HEK293 (cell line): ENCODE data around the gene ZNF611.

Experiments used
- HOXA7 ChIP-seq: sonication (generic); formaldehyde crosslinking; IDR thresholded peaks from 2 replicates; pipeline ENCODE4 v1.8.1; 2022; ENCODE audit warnings: missing genetic modification reagents, borderline replicate concordance
- ZNF121 ChIP-seq: fragments of 450-650 bp; formaldehyde crosslinking; IDR thresholded peaks from 2 replicates; pipeline ENCODE4 v1.5.1; 2016; ENCODE audit warnings: missing biosample characterization, missing genetic modification characterization
- ZNF155 ChIP-seq: fragments of 450-650 bp; formaldehyde crosslinking; IDR thresholded peaks from 2 replicates; pipeline ENCODE4 v1.5.1; 2016; ENCODE audit warnings: missing biosample characterization, missing genetic modification characterization
- ZNF202 ChIP-seq: fragments of 450-650 bp; formaldehyde crosslinking; IDR thresholded peaks from 2 replicates; pipeline ENCODE4 v1.5.1; 2016; ENCODE audit warnings: missing biosample characterization, missing genetic modification characterization, borderline replicate concordance
- ZNF274 ChIP-seq, 2 experiments: fragments of 200-500 bp in 1 of 2; fragments of 450-650 bp in 1 of 2; sonication (Bioruptor generic) in 1 of 2; formaldehyde crosslinking in 1 of 2; IDR thresholded peaks; 2 replicates each; pipeline versions ENCODE4 v1.5.1 to v1.6.1; 2014 to 2016; ENCODE audit warnings: borderline replicate concordance in 1 of 2, inconsistent platforms in 1 of 2, low read length in 1 of 2, missing biosample characterization in 1 of 2, missing genetic modification characterization in 1 of 2
- ZNF423 ChIP-seq: fragments of 450-650 bp; formaldehyde crosslinking; IDR thresholded peaks from 2 replicates; pipeline ENCODE4 v1.5.1; 2016; ENCODE audit warnings: missing biosample characterization, missing genetic modification characterization
- ZNF510 ChIP-seq: fragments of 450-650 bp; formaldehyde crosslinking; IDR thresholded peaks from 2 replicates; pipeline ENCODE4 v1.5.1; 2018; ENCODE audit warnings: mild to moderate bottlenecking, missing genetic modification characterization, missing biosample characterization; ENCODE audit not compliant: insufficient replicate concordance
- ZNF561 ChIP-seq: fragments of 450-650 bp; IDR thresholded peaks from 2 replicates; pipeline ENCODE4 v1.5.1; 2018; ENCODE audit warnings: missing biosample characterization, missing genetic modification characterization, borderline replicate concordance
- ZNF776 ChIP-seq: fragments of 450-650 bp; formaldehyde crosslinking; IDR thresholded peaks from 2 replicates; pipeline ENCODE4 v1.5.0; 2017; ENCODE audit warnings: missing biosample characterization, missing genetic modification characterization, borderline replicate concordance
- TF ChIP-seq, protein P1 (sequence below): fragments of 450-650 bp; formaldehyde crosslinking; IDR thresholded peaks from 2 replicates; pipeline ENCODE4 v1.5.1; 2016; ENCODE audit warnings: missing biosample characterization, missing genetic modification characterization
- TF ChIP-seq, protein P2 (sequence below): fragments of 450-650 bp; formaldehyde crosslinking; IDR thresholded peaks from 2 replicates; pipeline ENCODE4 v1.5.1; 2016; ENCODE audit warnings: missing biosample characterization, missing genetic modification characterization
- TF ChIP-seq, protein P3 (sequence below): fragments of 450-650 bp; formaldehyde crosslinking; IDR thresholded peaks from 2 replicates; pipeline ENCODE4 v1.5.1; 2016; ENCODE audit warnings: missing biosample characterization, missing genetic modification characterization
- TF ChIP-seq, protein P4 (sequence below): fragments of 450-650 bp; formaldehyde crosslinking; IDR thresholded peaks from 2 replicates; pipeline ENCODE4 v1.5.1; 2017; ENCODE audit warnings: missing biosample characterization, missing genetic modification characterization
- TF ChIP-seq, protein P5 (sequence below): fragments of 450-650 bp; formaldehyde crosslinking; IDR thresholded peaks from 2 replicates; pipeline ENCODE4 v1.5.1; 2016; ENCODE audit warnings: missing biosample characterization, missing genetic modification characterization

DNA sequence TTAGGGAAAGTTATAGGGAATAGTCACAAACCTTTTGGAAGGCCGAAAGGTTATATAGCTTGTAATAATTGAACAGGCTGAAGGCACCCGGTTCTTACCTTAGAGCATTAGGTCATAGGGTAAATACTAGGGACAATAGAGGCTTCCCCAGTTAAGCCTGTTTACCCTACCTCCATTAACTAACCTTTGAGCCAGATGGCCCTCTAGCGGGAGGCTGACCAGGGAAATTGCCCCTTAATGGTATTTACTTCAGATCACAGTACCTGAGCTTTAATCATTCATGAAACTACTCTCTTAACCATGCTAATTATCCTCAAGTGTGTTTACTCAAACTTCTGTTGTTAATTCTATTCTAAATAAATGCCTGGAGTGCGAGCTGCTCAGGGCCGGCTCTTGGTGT is 76.2 kb downstream of the ZNF611 start:
- TF ChIP-seq ZNF202 (tag by site-specific recombination) (no peak), ZNF121 (tag by site-specific recombination) (no peak), ZNF776 (tag by site-specific recombination) (no peak), ZNF561 (no peak), ZNF510 (tag by site-specific recombination) (no peak), ZNF423 (no peak), ZNF155 (tag by site-specific recombination) (no peak), ZNF274 (IDR thresholded peaks at IDR 0.05; ENCODE audit: low read length) (no peak), ZNF274 (tag by site-specific recombination; IDR thresholded peaks at IDR 0.05; ENCODE audit: borderline replicate concordance) (no peak), HOXA7 (CRISPR knock-in tag) (no peak)
- TF ChIP-seq, protein P1, sequence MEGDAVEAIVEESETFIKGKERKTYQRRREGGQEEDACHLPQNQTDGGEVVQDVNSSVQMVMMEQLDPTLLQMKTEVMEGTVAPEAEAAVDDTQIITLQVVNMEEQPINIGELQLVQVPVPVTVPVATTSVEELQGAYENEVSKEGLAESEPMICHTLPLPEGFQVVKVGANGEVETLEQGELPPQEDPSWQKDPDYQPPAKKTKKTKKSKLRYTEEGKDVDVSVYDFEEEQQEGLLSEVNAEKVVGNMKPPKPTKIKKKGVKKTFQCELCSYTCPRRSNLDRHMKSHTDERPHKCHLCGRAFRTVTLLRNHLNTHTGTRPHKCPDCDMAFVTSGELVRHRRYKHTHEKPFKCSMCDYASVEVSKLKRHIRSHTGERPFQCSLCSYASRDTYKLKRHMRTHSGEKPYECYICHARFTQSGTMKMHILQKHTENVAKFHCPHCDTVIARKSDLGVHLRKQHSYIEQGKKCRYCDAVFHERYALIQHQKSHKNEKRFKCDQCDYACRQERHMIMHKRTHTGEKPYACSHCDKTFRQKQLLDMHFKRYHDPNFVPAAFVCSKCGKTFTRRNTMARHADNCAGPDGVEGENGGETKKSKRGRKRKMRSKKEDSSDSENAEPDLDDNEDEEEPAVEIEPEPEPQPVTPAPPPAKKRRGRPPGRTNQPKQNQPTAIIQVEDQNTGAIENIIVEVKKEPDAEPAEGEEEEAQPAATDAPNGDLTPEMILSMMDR (tag by site-specific recombination) = no peak
- TF ChIP-seq, protein P2, sequence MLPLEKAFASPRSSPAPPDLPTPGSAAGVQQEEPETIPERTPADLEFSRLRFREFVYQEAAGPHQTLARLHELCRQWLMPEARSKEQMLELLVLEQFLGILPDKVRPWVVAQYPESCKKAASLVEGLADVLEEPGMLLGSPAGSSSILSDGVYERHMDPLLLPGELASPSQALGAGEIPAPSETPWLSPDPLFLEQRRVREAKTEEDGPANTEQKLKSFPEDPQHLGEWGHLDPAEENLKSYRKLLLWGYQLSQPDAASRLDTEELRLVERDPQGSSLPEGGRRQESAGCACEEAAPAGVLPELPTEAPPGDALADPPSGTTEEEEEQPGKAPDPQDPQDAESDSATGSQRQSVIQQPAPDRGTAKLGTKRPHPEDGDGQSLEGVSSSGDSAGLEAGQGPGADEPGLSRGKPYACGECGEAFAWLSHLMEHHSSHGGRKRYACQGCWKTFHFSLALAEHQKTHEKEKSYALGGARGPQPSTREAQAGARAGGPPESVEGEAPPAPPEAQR = no peak
- TF ChIP-seq, protein P3, sequence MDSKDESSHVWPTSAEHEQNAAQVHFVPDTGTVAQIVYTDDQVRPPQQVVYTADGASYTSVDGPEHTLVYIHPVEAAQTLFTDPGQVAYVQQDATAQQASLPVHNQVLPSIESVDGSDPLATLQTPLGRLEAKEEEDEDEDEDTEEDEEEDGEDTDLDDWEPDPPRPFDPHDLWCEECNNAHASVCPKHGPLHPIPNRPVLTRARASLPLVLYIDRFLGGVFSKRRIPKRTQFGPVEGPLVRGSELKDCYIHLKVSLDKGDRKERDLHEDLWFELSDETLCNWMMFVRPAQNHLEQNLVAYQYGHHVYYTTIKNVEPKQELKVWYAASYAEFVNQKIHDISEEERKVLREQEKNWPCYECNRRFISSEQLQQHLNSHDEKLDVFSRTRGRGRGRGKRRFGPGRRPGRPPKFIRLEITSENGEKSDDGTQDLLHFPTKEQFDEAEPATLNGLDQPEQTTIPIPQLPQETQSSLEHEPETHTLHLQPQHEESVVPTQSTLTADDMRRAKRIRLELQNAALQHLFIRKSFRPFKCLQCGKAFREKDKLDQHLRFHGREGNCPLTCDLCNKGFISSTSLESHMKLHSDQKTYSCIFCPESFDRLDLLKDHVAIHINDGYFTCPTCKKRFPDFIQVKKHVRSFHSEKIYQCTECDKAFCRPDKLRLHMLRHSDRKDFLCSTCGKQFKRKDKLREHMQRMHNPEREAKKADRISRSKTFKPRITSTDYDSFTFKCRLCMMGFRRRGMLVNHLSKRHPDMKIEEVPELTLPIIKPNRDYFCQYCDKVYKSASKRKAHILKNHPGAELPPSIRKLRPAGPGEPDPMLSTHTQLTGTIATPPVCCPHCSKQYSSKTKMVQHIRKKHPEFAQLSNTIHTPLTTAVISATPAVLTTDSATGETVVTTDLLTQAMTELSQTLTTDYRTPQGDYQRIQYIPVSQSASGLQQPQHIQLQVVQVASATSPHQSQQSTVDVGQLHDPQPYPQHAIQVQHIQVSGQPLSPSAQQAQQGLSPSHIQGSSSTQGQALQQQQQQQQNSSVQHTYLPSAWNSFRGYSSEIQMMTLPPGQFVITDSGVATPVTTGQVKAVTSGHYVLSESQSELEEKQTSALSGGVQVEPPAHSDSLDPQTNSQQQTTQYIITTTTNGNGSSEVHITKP (tag by site-specific recombination) = no peak
- TF ChIP-seq, protein P4, sequence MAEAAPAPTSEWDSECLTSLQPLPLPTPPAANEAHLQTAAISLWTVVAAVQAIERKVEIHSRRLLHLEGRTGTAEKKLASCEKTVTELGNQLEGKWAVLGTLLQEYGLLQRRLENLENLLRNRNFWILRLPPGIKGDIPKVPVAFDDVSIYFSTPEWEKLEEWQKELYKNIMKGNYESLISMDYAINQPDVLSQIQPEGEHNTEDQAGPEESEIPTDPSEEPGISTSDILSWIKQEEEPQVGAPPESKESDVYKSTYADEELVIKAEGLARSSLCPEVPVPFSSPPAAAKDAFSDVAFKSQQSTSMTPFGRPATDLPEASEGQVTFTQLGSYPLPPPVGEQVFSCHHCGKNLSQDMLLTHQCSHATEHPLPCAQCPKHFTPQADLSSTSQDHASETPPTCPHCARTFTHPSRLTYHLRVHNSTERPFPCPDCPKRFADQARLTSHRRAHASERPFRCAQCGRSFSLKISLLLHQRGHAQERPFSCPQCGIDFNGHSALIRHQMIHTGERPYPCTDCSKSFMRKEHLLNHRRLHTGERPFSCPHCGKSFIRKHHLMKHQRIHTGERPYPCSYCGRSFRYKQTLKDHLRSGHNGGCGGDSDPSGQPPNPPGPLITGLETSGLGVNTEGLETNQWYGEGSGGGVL (tag by site-specific recombination) = no peak
- TF ChIP-seq, protein P5, sequence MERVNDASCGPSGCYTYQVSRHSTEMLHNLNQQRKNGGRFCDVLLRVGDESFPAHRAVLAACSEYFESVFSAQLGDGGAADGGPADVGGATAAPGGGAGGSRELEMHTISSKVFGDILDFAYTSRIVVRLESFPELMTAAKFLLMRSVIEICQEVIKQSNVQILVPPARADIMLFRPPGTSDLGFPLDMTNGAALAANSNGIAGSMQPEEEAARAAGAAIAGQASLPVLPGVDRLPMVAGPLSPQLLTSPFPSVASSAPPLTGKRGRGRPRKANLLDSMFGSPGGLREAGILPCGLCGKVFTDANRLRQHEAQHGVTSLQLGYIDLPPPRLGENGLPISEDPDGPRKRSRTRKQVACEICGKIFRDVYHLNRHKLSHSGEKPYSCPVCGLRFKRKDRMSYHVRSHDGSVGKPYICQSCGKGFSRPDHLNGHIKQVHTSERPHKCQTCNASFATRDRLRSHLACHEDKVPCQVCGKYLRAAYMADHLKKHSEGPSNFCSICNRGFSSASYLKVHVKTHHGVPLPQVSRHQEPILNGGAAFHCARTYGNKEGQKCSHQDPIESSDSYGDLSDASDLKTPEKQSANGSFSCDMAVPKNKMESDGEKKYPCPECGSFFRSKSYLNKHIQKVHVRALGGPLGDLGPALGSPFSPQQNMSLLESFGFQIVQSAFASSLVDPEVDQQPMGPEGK (tag by site-specific recombination) = no peak
